Liver (tissue), 3 donors: ENCODE measurements around the gene LCE2B.

Source experiments
- ATF3 ChIP-seq: IDR thresholded peaks from 2 replicates; pipeline ENCODE4 v1.6.1; 2016; ENCODE audit warnings: antibody characterized with exemption
- CTCF ChIP-seq: fragments of 150-350 bp; IDR thresholded peaks from 2 replicates; pipeline ENCODE4 v1.5.1; 2017; ENCODE audit warnings: improper control_type of control experiment, low read depth, low read length; ENCODE audit not compliant: missing input control
- FOXA1 ChIP-seq: IDR thresholded peaks from 2 replicates; pipeline ENCODE4 v1.6.1; 2016; ENCODE audit warnings: antibody characterized with exemption
- FOXA2 ChIP-seq: IDR thresholded peaks from 2 replicates; pipeline ENCODE4 v1.6.1; 2016; ENCODE audit warnings: antibody characterized with exemption
- GABPA ChIP-seq, 2 donors: IDR thresholded peaks in 1 of 2; conservative IDR thresholded peaks in 1 of 2; 2 replicates each; pipeline ENCODE4 v1.6.1; 2016; ENCODE audit warnings: antibody characterized with exemption in 2 of 2, mild to moderate bottlenecking in 1 of 2, moderate library complexity in 1 of 2
- HNF4G ChIP-seq: IDR thresholded peaks from 2 replicates; pipeline ENCODE4 v1.6.1; 2016; ENCODE audit warnings: antibody characterized with exemption
- MAX ChIP-seq: IDR thresholded peaks from 2 replicates; pipeline ENCODE4 v1.6.1; 2016; ENCODE audit warnings: antibody characterized with exemption
- REST ChIP-seq: IDR thresholded peaks from 2 replicates; pipeline ENCODE4 v1.6.1; 2016; ENCODE audit warnings: antibody characterized with exemption, mild to moderate bottlenecking
- RXRA ChIP-seq, 2 donors: IDR thresholded peaks; 2 replicates each; pipeline ENCODE4 v1.6.1; 2017 to 2018; ENCODE audit warnings: antibody characterized with exemption in 2 of 2, mild to moderate bottlenecking in 1 of 2
- TAF1 ChIP-seq: conservative IDR thresholded peaks from 2 replicates; pipeline ENCODE4 v1.6.1; 2016; ENCODE audit warnings: antibody characterized with exemption, mild to moderate bottlenecking
- donor health status: healthy.
- donor health status: healthy.

GRCh38 chr1:152645146-152645545, 40.8 kb upstream of the LCE2B start:
- TF ChIP-seq CTCF: no peak
- TF ChIP-seq MAX: no peak
- TF ChIP-seq RXRA (IDR thresholded peaks at IDR 0.05): no peak
- TF ChIP-seq ATF3: no peak
- TF ChIP-seq FOXA2: no peak
- no peak for TF ChIP-seq GABPA (IDR thresholded peaks at IDR 0.05 in 1 of 2, conservative IDR thresholded peaks at IDR 0.05 in 1 of 2)
- no peak for TF ChIP-seq FOXA1
- TF ChIP-seq REST: no peak
- no peak for TF ChIP-seq HNF4G
- no peak for TF ChIP-seq TAF1
